Left forelimb (tissue), 1 donor: ENCODE results near the gene KLHL21.
"Not testable (repeated sequence)": the region's sequence is repeated elsewhere in the genome, so short reads cannot be mapped to it uniquely, and the experiment has no call there.

Experiments
- DNase-seq: peaks from one replicate; pipeline ENCODE4 v3.0.0-alpha.2; 2018; ENCODE audit warnings: low spot score

Gene KLHL21

GRCh38 chr1:6582370-6582769 lies 20.3 kb downstream of the KLHL21 start:
- no peak for DNase-seq

- DNase-seq, result no peak
These were observed 20.9 kb downstream of the KLHL21 start for GRCh38 chr1:6581561-6582305.

GRCh38 chr1:6580593-6581409 lies 21.9 kb downstream of the KLHL21 start:
- DNase-seq, result no peak

GRCh38 chr1:6580119-6580592 lies 22.5 kb downstream of the KLHL21 start:
- no peak for DNase-seq

DNA sequence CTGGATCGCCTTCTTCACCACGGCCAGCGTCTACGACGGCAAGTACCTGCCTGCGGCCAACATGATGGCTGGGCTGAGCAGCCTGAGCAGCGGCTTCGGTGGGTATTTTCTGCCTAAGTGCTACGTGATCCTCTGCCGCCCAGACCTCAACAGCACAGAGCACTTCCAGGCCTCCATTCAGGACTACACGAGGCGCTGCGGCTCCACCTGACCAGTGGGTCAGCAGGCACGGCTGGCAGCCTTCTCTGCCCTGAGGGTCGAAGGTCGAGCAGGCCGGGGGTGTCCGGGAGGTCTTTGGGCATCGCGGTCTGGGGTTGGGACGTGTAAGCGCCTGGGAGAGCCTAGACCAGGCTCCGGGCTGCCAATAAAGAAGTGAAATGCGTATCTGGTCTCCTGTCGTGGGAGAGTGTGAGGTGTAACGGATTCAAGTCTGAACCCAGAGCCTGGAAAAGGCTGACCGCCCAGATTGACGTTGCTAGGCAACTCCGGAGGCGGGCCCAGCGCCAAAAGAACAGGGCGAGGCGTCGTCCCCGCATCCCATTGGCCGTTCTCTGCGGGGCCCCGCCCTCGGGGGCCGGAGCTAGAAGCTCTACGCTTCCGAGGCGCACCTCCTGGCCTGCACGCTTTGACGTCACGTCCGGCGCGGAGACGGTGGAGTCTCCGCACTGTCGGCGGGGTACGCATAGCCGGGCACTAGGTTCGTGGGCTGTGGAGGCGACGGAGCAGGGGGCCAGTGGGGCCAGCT lies 23.1 kb downstream of the KLHL21 start, which contains the start of gene ZBTB48:
Gene ZBTB48 (plus strand): TSS at position 621 of the 745 bp plus-strand sequence. CDS start 616 bp downstream, outside the sequence.
- DNase-seq, result peak; percentile 100

GRCh38 chr1:6578624-6579373 lies 23.9 kb downstream of the KLHL21 start:
- DNase-seq, result no peak

DNA sequence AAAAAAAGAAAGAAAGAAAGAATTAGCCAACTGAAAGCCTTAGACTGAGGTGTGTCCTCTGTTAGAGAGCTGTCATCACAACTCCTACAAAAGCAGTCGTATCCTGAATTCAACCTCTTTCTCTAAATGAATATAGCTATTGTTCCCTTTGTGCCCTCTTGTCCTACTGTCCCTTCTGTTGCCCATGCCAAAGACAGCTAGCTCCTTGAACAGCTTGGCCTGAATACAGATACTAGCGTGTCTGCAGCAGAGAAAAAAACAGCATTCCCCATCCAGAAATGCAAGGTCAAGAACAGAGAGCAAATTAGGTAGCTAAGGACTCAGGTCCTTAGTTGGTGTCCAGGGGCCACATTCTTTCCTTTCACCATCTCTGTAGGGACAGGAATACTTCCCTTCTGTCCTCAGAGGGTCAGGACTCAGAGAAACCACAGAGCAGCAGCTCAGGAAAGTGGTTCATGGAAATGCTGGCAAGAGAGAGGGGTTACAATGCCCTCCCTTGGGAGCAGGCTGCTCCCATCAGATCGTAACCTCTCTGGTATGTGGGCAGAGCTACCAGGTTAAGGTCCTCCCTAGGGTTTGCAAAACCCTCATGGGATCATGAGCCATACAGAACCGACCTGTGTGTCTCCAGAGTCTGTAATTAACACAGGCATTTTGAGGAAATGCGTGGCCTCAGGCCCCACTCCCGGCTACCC lies 24.7 kb downstream of the KLHL21 start:
- no peak for DNase-seq

DNA sequence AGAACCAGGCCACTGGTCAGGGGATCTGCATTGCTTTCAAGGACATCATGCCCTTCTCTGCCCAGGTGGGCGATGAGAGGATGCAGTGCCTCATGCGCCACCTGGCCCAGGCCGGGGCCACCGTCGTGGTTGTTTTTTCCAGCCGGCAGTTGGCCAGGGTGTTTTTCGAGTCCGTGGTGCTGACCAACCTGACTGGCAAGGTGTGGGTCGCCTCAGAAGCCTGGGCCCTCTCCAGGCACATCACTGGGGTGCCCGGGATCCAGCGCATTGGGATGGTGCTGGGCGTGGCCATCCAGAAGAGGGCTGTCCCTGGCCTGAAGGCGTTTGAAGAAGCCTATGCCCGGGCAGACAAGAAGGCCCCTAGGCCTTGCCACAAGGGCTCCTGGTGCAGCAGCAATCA lies 27.9 kb downstream of the KLHL21 start:
- no peak for DNase-seq

DNA sequence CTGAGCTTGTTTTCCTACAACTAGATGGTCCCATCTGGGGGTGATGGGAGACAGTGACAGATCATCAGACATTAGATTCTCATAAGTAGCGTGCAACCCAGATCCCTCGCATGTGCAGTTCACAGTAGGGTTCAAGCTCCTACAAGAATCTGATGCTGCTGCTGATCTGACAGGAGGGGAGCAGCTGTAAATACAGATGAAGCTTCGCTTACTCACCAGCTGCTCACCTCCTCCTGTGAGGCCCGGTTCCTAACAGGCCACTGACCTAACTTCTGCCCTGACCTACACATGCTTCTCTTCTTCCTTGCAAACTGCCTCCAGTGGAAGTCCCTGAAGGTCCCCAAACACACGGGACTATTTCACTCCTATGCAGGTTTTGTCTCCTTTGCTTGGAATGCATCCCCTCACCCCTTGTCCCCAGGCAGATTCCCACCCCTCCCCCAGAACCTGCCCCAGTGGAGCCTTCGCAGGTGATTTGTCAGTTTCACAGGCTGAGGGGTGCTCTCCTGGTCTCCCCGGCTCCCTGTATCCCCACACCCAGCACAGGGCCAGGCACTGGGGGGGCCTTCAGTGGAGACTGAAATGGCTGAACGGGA lies 28.5 kb downstream of the KLHL21 start:
- no peak for DNase-seq

DNA sequence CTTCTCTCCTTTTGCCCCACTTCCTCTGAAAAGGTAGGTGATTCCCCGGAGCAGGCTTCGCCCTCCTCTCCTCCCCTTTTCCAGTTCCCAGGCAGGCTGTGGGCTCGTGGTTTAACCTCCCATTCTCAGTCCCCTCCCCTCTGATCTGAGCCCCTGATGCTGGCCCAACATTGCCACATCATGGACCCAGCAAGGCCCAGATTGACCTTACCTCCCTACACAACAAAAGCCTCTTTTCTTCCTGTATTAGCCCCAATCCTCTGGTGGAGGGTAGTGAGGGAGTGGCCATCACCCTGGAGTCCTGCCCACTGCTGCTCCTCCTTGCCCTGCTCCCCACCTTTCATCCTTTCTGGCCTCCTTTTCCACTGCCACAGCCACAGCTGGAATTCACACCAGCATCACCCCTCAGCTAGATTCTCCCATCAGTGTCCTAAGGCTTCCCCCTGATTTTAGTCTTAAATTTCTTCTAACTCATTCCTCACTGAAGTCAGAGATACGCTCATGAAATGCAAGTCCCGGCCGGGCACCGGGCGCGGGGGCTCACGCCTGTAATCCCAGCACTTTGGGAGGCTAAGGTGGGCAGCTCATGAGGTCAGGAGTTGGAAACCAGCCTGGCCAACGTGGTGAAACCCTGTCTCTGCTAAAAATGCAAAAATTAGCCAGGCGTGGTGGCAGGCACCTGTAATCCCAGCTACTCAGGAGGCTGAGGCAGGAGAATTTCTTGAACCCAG lies 29.9 kb downstream of the KLHL21 start:
- DNase-seq, result no peak

DNA sequence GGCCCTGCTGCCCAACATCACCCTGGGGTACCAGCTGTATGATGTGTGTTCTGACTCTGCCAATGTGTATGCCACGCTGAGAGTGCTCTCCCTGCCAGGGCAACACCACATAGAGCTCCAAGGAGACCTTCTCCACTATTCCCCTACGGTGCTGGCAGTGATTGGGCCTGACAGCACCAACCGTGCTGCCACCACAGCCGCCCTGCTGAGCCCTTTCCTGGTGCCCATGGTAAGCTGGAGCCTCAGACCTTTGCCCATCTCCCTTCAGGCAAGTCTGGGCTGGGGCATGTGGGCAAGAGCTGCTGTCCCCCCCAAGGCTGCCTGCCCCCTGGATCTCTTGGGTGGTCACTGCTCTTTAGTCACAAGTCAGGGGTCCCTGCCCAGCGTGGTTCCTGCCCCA lies 31.7 kb downstream of the KLHL21 start:
- DNase-seq, result no peak

DNA sequence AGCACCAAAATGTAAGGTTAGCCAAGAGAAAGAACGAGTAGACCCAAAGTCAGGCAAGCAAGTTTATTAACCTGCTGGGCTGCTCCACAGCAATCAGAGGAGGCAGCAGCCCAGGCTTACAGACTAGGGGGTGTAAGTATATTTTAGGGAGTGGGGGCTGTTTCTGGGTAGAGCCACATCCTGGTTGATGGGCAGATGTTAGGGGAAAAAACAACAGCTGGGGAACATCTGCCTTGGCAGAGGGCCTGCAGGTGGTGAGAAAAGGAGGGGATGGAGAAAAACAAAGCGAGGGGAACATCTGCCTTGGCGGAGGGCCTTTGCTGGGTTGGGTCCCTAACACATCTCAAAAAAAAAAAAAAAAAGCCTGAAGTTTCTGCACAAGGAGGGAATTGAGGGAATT lies 32.6 kb downstream of the KLHL21 start:
- DNase-seq, result no peak

- no peak for DNase-seq
These were observed 33.6 kb downstream of the KLHL21 start for GRCh38 chr1:6569033-6569432.

DNA sequence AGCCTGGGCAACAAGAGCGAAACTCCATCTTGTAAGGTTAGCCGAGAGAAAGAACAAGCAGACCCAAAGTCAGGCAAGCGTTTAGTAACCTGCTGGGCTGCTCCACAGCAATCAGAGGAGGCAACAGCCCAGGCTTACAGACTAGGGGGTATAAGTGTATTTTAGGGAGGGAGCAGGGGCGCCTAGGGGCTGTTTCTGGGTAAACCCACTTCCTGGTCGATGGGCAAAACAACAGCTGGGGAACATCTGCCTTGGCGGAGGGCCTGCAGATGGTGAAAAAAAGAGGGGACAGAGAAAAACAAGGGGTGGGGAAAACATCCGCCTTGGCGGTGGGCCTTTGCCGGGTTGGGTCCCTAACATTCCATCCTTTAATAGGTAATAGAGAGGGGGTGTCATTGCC lies 42.4 kb downstream of the KLHL21 start:
- no peak for DNase-seq

DNA sequence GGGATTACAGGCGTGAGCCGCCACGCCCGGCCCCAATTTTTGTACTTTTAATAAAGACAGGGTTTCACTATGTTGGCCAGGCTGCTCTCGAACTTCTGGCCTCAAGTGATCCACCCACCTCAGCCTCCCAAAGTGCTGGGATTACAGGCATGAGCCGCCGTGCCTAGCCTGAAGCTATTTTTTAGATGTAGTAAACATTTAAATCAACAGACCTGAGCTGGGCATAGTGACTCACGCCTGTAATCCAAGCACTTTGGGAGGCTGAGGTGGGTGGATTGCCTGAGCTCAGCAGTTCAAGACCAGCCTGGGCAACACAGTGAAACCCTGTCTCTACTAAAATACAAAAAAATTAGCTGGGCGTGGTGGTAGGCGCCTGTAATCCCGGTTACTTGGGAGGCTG lies 43.5 kb downstream of the KLHL21 start:
- not testable (repeated sequence) for DNase-seq

- no peak for DNase-seq
These were observed 45.1 kb downstream of the KLHL21 start for GRCh38 chr1:6557597-6557996.

DNA sequence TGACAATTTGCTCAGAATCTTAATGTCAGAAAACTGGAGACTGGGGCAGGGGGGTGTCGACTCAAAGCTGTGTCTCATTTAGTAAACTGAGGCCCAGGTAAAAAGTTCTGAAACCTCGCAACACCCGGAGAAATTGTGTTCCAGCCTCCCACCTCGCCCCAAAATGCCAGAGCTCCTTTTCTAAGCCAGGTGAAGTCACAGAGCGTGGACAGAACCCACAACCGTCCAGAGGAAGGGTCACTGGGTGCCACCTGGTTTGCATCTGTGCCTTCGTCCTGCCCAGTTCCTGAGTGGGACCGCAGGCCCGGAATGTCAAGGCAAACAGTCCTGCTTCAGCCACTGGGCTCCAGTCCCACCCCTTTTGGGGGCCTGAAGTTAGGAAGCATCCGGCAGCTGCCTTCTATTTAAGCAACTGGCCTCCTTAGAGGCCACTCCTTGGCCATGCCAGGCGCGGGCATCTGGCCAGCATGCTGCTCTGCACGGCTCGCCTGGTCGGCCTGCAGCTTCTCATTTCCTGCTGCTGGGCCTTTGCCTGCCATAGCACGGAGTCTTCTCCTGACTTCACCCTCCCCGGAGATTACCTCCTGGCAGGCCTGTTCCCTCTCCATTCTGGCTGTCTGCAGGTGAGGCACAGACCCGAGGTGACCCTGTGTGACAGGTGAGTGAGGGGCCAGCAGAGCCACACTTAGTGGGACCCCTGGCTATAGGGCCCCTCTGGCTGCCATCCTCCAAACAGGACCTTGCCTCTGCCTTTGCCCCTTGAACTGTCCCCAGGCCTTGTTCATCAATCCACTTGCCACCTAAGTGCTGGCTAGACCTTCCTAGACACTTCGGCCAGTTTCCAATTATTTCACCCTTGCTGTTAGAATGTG lies 47.5 kb downstream of the KLHL21 start, which contains the start of gene TAS1R1:
Gene TAS1R1 (plus strand): TSS at position 401 of the 872 bp plus-strand sequence. CDS start 67 bp downstream, at position 468.
- peak; percentile 74 for DNase-seq

GRCh38 chr1:6554031-6554906 lies 48.4 kb downstream of the KLHL21 start, which contains the start of gene NOL9:
NOL9 (minus strand) TSS chr1:6554513; CDS start chr1:6554502, 11 bp downstream.
- DNase-seq, result peak; percentile 97
